Measurements from ENCODE around the gene EHBP1.

Gene EHBP1

DNA sequence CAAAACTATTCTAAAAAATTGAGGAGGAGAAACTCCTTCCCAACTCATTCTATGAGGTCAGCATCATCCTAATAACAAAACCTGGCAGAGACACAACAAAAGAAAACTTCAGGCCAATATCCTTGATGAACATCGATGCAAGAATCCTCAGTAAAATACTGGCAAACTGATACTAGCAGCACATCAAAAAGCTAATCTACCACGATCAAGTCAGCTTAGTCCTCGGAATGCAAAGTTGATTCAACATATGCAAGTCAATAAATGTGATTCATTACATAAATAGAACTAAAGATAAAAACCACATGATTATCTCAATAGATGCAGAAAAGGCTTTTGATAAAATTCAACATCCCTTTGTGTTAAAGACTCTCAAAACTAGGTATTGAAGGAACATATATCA, 63.1 kb downstream of the EHBP1 start:
- H3K4me3 Mint-ChIP-seq: no peak overlapping the region
- H3K27me3 Mint-ChIP-seq (ENCODE audit: low read depth, poor library complexity): no peaks in the 10 kb centered on the region
- no peaks in the 10 kb centered on the region for H3K4me1 Mint-ChIP-seq
- no peak overlapping the region for H3K27ac Mint-ChIP-seq
- TF ChIP-seq, protein P1, sequence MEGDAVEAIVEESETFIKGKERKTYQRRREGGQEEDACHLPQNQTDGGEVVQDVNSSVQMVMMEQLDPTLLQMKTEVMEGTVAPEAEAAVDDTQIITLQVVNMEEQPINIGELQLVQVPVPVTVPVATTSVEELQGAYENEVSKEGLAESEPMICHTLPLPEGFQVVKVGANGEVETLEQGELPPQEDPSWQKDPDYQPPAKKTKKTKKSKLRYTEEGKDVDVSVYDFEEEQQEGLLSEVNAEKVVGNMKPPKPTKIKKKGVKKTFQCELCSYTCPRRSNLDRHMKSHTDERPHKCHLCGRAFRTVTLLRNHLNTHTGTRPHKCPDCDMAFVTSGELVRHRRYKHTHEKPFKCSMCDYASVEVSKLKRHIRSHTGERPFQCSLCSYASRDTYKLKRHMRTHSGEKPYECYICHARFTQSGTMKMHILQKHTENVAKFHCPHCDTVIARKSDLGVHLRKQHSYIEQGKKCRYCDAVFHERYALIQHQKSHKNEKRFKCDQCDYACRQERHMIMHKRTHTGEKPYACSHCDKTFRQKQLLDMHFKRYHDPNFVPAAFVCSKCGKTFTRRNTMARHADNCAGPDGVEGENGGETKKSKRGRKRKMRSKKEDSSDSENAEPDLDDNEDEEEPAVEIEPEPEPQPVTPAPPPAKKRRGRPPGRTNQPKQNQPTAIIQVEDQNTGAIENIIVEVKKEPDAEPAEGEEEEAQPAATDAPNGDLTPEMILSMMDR (IDR thresholded peaks at IDR 0.05): no peak
- H3K9me3 Mint-ChIP-seq: peaks cover 29% of the 10 kb centered on the region
- no peak for DNase-seq
- peaks cover 39% of the 10 kb centered on the region for H3K36me3 Mint-ChIP-seq (ENCODE audit: low read depth)

DNA sequence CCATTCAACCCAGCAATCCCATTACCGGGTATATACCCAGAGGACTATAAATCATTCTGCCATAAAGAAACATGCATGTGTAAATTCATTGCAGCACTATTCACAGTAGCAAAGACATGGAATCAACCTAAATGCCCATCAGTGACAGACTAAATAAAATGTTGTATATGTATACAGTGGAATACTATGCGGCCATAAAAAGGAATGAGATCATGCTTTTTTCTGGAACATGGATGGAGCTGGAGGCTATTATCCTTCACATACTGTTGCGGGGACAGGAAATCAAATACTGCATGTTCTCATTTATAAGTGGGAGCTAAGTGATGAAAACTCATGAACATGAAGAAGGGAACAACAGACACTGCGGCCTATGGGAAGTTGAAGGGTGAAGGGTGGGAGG, 65.1 kb downstream of the EHBP1 start:
- no peak for DNase-seq
- no peaks in the 10 kb centered on the region for H3K27me3 Mint-ChIP-seq (ENCODE audit: low read depth, poor library complexity)
- no peak overlapping the region for H3K27ac Mint-ChIP-seq
- peaks cover 29% of the 10 kb centered on the region for H3K9me3 Mint-ChIP-seq
- TF ChIP-seq, protein P1 (IDR thresholded peaks at IDR 0.05): no peak
- peaks cover 39% of the 10 kb centered on the region for H3K36me3 Mint-ChIP-seq (ENCODE audit: low read depth)
- no peak overlapping the region for H3K4me3 Mint-ChIP-seq
- H3K4me1 Mint-ChIP-seq: no peaks in the 10 kb centered on the region

DNA sequence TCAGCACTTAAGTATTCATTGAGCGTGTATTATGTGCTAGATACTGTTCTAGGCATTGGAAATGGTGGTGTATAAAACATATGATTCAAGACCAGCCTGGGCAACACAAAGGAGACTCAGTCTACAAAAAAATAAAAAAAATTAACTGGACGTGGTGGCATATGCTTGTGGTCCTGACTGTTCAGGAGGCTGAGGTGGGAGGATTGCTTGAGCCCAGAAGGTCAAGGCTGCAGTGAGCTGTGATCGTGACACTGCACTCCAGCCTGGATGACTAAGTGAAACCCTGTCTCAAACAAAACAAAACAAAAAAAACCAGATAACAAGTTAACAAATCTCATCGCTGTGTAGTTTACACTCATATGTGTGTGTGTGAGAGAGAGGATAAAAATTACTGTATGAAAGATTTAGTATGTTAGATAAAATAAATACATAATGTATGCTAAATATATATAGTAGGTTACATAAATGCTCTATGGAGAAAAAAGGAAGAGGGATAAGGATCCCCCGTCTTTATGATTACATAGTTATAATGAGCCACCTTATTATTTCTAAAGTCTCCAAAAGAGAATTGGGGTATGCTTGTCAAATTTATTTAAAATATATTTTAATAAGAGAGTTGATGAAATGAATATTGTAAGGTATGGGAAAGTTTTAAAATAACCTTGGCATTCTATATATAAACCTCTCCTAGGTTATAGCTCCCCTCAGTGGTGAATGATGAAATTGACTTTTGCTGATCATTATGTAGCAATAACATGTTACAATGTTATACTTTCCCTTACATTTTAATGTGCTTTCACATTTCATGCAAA, 69.2 kb downstream of the EHBP1 start:
- H3K27ac Mint-ChIP-seq: no peak overlapping the region

DNA sequence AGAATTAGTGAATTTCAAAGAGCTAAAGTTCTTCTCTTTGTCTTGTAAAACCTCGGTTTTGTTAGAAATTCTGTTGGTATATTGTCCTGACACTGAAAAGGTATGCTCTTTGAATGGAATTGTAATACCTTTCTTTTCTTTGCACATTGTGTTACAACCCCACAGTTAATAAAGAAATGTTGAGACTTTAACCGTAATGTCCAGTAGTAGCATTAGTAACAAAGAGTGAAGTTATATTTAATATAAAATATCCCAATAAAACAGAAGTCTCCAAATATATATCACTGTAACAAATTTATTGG, 69.8 kb downstream of the EHBP1 start:
- no peaks in the 10 kb centered on the region for H3K27me3 Mint-ChIP-seq (ENCODE audit: low read depth, poor library complexity)
- H3K4me1 Mint-ChIP-seq: no peaks in the 10 kb centered on the region
- TF ChIP-seq, protein P1 (IDR thresholded peaks at IDR 0.05): no peak
- H3K36me3 Mint-ChIP-seq (ENCODE audit: low read depth): no peaks in the 10 kb centered on the region
- H3K4me3 Mint-ChIP-seq: no peak overlapping the region
- peaks cover 2% of the 10 kb centered on the region for H3K9me3 Mint-ChIP-seq
- no peak for DNase-seq
- H3K27ac Mint-ChIP-seq: no peak overlapping the region

More for the DNA sequence above, 69.2 kb downstream of the EHBP1 start:
- Mint-ChIP-seq H3K4me3 (no peak overlapping the region), H3K9me3 (peaks cover 8% of the 10 kb centered on the region), H3K4me1 (no peaks in the 10 kb centered on the region), H3K36me3 (ENCODE audit: low read depth) (peaks cover 5% of the 10 kb centered on the region), H3K27me3 (ENCODE audit: low read depth, poor library complexity) (no peaks in the 10 kb centered on the region)
- no peak for DNase-seq
- TF ChIP-seq, protein P1 (IDR thresholded peaks at IDR 0.05): peak; percentile 94

DNA sequence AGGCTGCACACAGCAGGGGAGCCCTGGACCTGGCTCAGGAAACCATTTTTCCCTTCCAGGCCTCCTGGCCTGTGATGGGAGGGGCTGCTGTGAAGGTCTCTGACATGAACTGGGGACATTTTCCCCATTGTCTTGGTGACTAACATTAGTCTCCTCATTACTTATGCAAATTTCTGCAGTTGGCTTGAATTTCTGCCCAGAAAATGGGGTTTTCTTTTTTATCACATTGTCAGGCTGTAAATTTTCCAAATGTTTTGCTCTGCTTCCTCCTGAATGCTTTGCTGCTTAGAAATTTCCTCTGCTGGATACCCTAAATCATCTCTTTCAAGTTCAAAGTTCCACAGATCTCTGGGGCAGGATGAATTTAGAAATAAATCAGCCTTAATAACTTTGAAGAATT, 78.2 kb downstream of the EHBP1 start:
- DNase-seq: no peak
- Mint-ChIP-seq H3K27me3 (ENCODE audit: low read depth, poor library complexity) (no peaks in the 10 kb centered on the region), H3K9me3 (peaks cover 20% of the 10 kb centered on the region), H3K4me1 (no peaks in the 10 kb centered on the region), H3K36me3 (ENCODE audit: low read depth) (peaks cover 20% of the 10 kb centered on the region), H3K4me3 (no peak overlapping the region), H3K27ac (no peak overlapping the region)
- TF ChIP-seq, protein P1 (IDR thresholded peaks at IDR 0.05): no peak

DNA sequence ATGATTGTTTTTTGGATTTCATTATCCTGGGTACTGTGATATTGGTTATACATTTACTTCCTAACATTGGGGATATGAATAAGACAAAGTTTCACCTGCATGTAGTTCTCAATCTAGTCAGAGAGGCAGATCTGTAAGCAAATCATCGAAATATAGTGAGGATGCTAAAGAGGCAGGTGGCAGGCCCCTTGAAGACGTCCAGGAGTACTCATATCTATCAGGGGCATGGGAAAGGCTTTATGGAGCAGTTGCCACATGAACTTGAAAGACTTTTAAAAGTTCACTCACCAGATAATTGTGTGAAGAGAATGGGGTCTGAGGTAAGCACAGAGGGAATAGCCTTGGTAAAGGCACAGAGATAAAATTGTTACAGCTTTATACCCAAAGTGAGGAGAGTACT, 78.8 kb downstream of the EHBP1 start:
- Mint-ChIP-seq H3K27ac (no peak overlapping the region), H3K27me3 (ENCODE audit: low read depth, poor library complexity) (no peaks in the 10 kb centered on the region), H3K4me3 (no peak overlapping the region), H3K4me1 (no peaks in the 10 kb centered on the region), H3K36me3 (ENCODE audit: low read depth) (peaks cover 20% of the 10 kb centered on the region), H3K9me3 (peaks cover 20% of the 10 kb centered on the region)
- TF ChIP-seq, protein P1 (IDR thresholded peaks at IDR 0.05): no peak
- DNase-seq: no peak
